GM04503 (cell line): ENCODE measurements around the gene IL1RAP.

ENCODE experiments used
- DNase-seq: peaks from one replicate; pipeline ENCODE4 v3.0.0-alpha.2; 2012; ENCODE audit warnings: low read depth

Gene IL1RAP

DNA sequence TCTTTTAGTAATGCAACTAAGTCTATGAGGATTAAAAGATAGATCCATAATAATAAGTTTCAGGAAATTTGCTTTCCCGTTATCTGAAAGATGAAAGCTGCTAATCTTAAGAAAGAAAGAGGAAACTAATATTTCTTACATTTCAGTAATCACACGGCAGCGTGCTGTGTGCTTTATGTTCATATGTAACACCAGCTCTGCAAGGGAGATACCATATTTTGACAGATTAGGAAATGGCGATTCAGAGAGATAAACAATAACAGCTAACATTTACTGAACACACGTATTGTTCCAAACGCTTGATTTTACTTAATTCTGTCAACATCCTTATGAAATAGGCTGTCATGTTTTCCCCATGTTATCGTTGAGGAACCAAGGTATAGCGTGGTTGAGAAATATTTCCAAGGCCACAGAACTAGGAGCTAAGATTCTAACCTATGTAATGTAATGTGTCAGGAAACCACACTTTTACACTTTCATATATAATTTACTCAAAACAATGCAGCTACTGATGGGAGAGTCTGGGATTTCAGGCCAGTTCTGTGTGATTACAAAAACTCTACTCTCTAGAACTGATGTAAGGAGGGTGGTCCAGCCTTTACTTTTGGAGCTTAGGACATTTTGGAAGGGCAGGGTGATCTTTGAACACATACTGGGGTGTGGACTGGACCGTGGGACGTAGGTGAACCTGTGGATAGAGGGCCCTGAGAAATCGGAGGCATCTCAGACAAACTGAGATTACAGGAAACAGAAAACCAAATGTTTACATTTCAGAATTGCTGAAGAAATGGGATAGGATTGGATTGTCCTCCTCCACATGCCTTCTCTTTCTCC is 100.6 kb downstream of the IL1RAP start:
- no peak for DNase-seq

DNA sequence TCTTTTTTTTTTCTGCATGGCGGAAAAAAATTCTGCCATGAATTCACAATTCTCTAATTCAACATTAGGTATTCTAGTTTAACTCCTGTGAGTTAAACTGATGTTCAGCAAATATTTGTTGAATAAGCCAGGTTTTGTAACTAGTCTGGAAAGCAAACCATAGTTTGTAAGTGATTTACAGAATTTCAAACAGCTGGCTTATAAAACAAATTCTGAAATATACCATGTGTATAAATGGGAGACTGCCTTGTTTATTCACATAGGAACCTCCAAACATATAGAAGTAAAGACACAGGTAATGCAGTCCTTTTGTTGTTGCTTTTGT is 101.1 kb downstream of the IL1RAP start:
- DNase-seq = no peak

DNA sequence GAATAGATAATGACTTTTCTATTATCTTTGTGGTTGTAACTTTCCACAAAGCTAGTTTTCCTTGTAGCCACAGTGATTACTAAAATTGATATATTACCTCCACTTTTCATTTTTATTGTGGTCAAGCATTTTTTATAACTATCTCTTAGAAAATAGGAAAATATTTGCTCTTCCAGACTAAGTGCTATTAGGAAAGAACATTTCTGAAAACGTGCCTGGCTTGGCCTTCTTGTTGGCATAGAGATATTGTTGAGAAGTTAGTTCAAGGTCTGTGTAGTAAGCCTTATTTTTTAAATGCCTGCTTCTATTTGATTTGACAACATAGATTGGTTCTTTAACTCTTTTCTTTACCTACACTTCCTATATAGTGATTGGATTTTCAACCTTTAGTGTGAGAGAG is 101.7 kb downstream of the IL1RAP start:
- DNase-seq = no peak

DNA sequence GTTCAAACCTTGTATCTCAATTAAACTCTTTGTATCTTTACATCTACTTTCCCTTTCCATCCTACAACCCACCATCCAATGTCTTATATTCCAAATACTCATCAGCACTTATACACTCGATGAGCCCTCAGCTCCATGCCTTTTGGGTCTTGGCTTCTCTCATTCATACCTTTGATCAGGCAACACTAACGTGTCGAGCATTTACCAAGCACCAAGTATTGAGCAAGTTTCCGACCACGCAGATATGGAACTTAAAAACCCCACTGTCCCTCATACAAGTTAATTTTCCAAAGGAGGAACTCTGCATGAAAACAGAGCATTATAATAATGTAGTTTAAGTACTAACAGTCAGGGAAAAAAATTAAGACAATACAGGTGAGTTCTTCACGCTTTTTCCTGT is 102.8 kb downstream of the IL1RAP start:
- no peak for DNase-seq

DNA sequence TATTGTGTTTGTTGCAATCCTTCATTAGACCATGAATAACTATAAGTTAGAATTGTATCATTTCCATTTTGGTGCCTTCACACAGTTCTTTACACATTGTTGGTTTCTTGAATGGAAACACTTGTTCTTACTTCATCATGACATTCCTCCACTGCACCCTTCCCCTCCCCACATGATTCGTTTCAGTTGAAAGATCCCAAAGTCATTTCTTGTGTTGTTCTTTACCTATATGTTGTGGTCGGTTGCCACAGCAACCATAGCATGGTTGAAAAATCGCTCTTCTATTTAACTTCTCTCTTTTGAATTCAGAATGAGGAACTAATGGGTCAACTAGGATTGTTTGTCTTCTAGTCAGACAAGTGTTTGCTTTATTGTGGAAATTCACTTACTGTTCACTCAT is 103.3 kb downstream of the IL1RAP start:
- no peak for DNase-seq

DNA sequence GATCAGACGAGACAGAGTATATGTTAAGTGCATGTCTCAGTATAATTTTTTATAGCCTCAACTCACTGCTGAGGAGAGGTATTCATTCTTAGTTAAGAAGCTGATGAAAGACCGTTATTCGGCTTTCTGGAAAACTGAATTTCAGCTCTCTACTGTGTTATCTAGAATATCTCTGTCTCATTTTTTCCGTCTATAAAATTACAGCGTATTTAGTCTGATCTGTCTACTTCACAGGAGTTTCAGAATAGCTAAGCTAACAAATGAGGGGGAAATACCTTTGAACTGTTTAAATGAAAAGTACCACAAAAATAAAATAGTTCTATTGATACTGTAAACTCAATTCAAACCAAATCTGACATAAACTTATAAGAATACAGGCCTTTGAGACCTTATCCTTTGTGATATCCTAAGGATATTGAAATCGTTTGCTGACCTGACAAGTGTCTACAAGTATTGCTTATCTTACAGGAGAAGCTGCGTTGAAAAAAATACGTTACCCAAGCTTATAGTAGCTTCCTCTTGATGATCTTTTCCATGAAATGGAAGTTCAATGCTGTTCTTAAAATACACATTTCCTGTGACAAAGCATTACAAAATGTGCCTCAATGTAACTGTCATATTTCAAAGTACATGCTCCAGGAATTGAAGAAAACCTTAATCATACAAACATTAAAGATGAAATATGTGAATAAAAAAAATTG is 104.6 kb downstream of the IL1RAP start:
- DNase-seq = no peak

DNA sequence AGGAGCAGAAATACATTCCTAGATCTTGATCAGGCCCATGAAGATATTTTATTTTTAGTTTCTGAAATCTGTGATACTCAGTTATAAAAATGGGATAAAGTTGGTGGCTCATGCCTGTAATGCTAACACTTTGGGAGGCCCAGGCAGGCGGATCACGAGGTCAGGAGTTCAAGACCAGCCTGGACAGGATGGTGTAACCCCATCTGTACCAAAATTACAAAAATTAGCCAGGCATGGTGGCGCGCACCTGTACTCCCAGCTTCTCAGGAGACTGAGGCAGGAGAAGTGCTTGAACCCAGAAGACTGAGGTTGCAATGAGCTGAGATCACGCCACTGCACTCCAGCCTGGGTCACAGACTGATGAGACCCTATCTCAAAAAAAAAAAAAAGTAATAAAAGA is 105.5 kb downstream of the IL1RAP start:
- no peak for DNase-seq

DNA sequence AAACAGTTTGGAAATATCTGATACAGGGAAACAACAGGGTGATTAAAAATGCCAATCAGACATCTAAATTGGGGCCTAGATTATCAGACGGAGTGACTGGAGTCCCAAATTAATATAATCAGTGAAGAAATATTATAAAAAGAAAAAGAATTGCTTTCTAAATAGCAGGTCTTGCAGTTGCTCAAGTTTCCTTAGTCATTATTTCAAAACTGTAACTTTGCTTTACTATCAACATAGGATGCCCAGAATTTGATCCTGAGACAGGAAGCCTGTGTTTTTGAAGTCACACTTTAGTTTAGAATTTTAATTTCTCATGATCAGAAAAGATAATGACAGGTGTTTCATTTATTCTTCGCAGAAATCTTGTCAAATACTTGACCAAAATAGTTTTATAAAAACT is 105.9 kb downstream of the IL1RAP start:
- no peak for DNase-seq

DNA sequence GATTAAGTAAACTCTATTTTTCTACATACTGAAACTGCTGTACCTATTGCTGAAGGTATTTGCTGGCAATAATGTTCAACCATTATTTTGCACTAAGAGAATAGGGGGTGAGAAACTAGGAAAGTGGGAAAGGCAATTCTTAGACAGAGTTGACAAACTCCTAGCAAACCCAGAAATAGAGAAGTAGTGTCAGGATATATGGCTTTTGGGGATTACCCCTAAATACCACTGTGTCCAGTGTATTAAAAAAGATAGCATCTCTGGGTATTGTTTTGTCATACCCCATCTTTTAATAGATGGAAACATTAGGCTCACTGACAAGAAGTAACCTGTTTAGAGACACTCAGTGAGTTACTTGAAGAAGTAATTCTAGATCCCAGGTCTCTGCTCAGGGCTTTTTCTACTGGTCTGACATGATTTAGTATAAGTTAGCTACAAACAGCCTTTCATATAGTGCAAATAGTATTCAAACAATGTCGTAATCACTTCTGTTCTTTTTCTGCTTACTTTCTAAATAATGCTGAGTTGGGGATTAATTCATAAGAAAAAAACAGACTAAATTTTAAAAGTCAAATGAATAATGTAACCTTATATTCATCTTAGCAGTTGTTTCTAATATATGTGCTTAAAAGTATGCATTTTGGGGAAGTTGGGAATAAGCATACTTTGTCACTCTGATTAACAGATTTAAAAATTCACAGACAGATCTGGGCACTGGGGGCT is 107.2 kb downstream of the IL1RAP start:
- no peak for DNase-seq

DNA sequence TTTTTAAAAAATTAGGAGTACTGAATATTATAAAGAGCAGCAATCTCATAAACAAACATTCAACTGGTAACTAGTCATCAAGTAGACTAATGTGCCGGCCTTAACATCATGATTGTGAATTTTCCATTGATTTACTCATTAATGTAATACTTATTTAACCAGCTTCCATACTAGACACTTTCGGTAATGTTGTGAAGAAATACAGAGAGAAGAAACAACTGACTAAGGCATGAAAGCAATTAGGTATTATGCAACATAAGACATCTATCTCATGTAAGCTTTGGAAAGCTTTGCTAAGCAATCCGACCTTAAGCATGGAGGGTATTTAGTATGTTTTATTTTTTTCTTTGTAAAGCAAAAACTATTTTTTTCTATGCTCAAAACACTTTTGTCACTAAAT is 108.0 kb downstream of the IL1RAP start:
- DNase-seq = no peak

DNA sequence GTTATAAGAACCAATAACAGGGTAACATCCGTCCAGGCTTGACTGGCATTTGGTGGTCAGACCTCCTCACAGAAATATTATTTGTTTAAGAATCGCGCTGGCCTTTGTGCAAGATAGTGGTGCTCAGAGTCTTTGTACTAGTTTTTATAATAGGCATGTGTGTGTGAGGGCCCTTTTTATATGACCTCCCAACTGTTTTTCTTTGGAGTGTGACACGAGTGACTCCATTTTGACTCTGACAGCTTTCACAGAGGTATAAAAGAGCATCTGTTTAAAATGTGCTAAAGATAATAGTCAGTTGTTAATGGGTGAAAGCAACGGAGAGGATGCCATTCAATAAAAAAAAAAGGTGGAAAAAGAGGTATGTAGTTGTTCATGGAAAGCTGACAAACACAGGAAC is 110.4 kb downstream of the IL1RAP start:
- DNase-seq = no peak

DNA sequence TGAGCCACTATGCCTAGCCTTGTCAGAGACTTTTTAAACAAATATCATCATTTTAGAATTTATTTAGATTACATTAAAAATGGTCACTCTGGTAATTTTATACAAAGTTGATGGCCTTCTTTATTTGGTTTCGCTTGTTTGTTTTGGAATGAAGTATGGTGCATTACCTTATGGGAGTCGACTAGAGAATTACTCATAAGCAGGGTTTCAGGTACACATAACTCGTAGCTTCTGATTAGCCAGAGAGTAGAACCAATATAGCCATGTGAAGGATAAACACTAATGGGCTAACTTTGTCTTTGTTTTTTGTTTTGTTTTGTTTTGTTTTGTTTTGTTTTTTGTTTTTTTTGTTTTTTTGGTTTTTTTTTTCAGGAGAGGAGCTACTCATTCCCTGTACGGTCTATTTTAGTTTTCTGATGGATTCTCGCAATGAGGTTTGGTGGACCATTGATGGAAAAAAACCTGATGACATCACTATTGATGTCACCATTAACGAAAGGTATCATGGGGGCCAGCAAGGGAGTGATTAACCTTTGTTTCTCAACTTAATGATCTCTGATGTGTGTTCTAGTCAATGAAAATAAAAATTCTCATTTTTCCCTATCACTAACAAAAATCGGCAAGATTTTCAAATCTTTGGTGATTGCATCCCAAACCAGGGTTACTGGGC is 113.2 kb downstream of the IL1RAP start:
- no peak for DNase-seq

DNA sequence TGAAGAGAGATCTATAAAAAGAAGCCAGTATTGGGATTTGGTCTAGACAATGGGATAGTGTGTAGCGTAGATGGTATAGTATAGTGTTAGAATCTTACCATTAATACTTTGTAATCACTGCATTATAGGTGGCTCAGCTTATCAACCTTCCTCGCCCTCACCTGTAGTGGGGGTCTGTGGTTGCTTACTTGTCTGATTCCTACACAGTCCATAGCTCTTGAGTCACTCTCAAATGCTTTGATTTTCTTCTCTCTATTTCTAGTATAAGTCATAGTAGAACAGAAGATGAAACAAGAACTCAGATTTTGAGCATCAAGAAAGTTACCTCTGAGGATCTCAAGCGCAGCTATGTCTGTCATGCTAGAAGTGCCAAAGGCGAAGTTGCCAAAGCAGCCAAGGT is 115.2 kb downstream of the IL1RAP start:
- no peak for DNase-seq

DNA sequence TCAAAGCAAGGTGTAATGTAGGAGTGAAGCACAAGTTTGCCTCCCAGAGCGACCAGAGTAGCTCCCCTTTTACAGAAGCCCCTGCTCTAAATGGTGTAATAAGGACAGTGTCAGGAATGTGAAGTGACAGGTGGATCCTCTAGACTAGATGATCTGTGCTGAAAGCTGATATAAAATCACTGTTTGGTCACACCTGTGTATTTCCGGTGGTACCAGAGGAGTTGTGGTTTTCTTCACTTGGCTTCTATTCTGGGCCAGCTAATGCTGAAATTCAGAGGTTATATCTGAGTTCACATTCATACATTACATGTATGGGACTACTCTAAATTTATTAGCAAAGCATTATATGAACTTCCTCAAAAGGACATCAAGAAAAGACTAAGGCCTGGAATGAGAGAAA is 117.4 kb downstream of the IL1RAP start:
- no peak for DNase-seq

DNA sequence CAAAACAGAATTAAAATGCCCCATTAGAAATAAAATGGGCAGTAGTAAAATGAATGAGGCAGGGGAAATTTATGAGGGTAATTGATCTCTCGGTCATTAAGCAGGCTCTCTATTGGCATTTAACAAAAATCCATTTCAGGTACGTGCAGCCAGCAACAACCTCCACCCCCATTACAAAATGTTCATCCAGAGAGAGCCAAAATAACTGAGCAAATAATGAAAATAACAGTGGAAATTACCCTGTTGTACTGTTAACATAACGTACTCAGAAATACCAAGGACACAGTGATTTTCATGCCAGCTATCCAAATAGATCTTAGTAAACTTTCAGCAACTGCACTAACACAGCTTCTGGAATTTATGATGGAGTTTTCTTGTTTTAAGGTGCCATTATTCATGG is 127.7 kb downstream of the IL1RAP start:
- DNase-seq = no peak

DNA sequence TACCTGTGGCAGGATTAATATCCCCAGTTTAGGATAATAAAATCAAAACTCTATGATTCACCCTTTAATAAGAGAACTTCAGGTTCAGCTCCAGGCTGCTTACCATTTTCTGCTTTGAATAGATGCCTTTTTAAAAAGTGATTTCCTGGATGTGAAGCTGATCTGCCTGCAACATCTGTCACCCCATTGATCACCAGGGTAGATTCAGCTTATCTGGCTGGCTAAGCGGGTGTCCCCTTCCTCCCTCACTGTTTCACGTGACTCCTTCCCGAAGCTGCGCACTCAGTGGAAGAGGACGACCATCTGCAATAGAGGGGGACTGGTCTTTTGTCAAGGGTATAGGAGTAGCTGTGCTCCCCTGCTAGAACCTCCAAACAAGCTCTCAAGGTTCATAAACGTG is 128.1 kb downstream of the IL1RAP start:
- DNase-seq = no peak

DNA sequence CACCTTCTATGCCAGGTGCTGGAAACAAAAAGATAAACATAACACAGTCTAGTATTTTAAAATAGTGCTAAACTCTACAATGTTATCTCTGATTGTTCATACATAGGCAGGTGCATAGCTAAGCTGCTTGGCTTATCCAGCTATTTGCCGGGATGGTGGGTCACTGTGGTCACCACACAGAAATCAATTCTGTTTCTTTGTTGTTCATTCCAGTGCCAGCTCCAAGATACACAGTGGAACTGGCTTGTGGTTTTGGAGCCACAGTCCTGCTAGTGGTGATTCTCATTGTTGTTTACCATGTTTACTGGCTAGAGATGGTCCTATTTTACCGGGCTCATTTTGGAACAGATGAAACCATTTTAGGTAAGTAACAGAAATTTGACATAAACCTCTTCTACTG is 130.2 kb downstream of the IL1RAP start:
- no peak for DNase-seq

DNA sequence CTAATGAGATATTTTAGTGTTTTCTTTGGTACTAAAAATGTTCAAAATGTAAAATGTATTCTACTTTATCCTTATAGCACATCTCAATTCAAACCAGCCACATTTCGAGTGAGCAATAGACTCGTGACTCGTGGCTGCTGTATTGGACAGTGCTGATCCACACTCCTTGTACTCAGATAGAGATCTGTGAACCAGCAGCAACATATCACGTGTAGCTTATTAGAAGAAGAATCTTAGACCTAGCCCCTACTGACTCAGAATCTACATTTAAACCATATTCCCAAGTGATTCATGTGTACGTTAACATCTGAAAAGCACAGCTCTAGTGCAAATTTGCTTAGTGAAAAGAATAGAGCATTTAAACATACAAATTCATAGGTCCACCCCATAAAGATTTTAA is 130.9 kb downstream of the IL1RAP start:
- no peak for DNase-seq

DNA sequence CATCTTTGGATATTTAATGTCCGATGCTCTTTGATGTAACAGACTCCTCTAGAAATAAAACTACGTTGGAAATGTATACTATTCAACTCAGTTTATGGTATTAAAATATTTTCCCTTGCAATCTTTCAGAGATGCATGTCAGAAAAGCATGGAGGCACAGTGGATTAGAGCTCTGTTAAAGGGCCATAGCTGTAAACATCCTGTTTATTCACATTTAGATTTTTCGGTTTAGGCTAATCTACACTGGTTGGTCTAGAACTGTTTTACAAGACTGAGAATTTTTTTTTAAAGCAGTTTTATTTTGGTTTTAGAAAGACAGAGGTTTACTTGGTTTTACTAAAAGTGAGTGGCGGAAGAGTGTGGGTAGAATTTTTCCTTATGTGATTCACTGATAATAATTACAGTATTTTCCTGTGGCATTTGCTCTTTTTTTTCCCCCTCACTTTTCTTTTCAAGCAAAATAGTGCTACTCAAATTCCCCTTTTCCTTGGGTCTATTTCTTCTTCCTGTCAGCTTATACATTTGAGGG is 132.1 kb downstream of the IL1RAP start:
- DNase-seq = no peak

DNA sequence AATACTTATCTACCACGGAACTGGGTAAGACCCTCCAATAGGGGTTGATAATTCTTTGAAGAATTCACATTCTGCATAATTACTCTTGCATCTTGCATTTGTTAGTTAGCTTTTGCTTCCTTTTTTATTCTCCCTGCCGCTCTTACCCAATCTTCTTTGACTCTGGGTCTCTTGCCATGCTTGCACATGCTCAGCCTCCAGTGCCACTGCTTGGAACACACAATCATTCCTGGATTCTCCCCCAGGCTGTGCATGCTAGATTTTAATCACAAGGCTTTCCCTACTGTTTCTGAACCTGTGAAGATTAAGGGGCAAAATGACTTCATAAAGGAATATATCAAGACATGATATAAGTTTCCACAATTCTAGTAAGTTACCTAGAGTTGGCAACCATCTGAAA is 133.1 kb downstream of the IL1RAP start:
- no peak for DNase-seq

DNA sequence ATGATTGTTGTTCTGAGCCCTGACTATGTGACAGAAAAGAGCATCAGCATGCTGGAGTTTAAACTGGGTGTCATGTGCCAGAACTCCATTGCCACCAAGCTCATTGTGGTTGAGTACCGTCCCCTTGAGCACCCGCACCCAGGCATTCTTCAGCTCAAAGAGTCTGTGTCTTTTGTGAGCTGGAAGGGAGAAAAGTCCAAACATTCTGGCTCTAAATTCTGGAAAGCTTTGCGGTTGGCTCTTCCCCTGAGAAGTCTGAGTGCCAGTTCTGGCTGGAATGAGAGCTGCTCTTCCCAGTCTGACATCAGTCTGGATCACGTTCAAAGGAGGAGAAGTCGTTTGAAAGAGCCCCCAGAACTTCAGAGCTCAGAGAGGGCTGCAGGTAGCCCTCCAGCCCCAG is 142.0 kb downstream of the IL1RAP start:
- no peak for DNase-seq

DNA sequence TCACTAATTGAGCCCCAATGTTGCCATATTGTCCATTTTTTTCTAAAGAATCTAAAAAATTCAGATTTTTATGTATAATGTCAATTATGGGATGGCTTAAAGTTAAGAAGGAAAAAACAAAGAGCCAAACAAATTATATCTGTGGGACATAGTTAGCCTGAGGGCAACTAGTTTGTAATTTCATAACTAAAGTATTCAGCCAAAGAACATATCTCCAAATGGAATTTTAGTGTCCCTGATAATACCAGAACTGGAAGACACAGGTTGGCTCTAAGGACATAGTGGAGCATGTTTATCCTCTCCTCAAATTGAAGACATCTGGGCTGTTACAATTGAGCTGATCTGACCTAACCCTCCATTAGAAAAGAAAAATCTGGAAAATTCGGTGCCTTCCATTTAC is 144.2 kb downstream of the IL1RAP start:
- no peak for DNase-seq

DNA sequence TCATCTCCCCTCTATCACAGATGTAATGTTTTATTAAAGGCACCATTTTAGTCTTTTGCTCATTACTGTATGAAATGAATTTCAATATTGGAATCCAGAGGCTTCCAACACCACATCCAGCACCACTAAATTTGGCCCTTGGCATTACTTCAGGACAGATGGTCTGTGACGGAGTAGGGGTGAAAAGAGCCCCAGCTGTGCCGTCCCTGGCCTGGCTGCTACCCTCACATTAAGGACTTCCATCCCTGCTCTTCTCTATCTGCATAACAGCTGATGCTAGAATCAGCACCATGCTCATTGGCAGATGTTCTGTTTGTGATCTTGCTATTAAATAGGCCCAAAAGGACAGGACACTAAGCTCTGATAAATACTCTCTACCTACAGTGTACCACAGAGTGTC is 152.9 kb downstream of the IL1RAP start:
- DNase-seq = no peak
